Activated CD4-positive, alpha-beta T cell treated with anti-CD3 and anti-CD28 coated beads, Interleukin-2, amount 10 ng/mL, durations not matched to agents 7 days and 5 days (primary cell): ENCODE data around the gene PGAM5. TPM values are rescaled to one million over a fixed set of nuclear protein-coding genes. Genes with fewer than 3 reads are reported as not detected.

Source experiments
- CTCF ChIA-PET: fragments of 350-600 bp; sonication (Branson Sonifier 250); formaldehyde crosslinking; loops from one replicate; lab custom pipeline; 2021; ENCODE audit warnings: antibody characterized with exemption; lab: Charles Lee
- POLR2A ChIA-PET: fragments of 350-600 bp; sonication (Branson Sonifier 250); formaldehyde crosslinking; loops from one replicate; lab custom pipeline; 2021; ENCODE audit warnings: antibody characterized with exemption; lab: Charles Lee
- DNase-seq: peaks from one replicate; pipeline ENCODE4 v3.0.0-alpha.2; 2020
- H3K27ac Mint-ChIP-seq: one replicate; pipeline ENCODE4 v1.8.0; 2021; ENCODE audit warnings: mild to moderate bottlenecking, moderate library complexity, mixed read lengths
- H3K27me3 Mint-ChIP-seq: one replicate; pipeline ENCODE4 v1.8.0; 2021; ENCODE audit warnings: mixed read lengths
- H3K36me3 Mint-ChIP-seq: one replicate; pipeline ENCODE4 v1.8.0; 2021; ENCODE audit warnings: low read depth, mixed read lengths
- H3K4me1 Mint-ChIP-seq: one replicate; pipeline ENCODE4 v1.8.0; 2021; ENCODE audit warnings: mixed read lengths
- H3K4me3 Mint-ChIP-seq: one replicate; pipeline ENCODE4 v1.8.0; 2021; ENCODE audit warnings: mild to moderate bottlenecking, moderate library complexity, mixed read lengths
- H3K9me3 Mint-ChIP-seq: one replicate; pipeline ENCODE4 v1.8.0; 2021; ENCODE audit warnings: mixed read lengths
- total RNA-seq, 2 experiments: library from RNA; stranded (reverse); gene quantifications; one replicate each; pipeline ENCODE4 v1.2.3, GENCODE V29; 2021

The PGAM5 gene
- 10 to 100 TPM; 46.4 to 48.7 TPM for total RNA-seq

DNA sequence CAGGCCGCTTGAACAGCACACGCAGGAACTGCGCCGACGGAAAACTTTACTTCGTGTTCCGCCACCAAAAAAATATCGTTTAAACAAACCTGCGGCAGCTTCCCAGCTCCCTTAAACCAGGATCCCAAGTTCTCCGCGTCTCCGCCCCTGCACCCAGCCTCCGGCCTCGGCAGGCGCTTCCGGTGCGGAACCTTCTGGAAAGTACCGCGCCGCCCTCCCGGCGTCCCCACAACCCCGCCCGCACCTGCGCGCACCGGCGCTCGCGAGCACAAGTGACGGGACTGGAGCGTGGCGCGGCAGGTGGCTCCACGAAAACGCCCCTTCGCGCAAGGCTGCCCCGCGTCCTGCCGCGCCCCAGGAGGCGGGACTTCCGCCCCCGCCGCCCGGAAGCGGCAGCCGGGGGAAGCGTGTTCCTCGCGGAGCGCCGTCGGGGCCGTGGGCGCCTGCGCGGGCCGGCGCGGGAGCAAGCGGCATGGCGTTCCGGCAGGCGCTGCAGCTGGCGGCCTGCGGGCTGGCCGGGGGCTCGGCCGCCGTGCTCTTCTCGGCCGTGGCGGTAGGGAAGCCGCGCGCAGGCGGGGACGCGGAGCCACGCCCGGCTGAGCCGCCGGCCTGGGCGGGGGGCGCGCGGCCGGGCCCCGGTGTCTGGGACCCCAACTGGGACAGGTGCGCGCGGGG, at the start of gene PGAM5:
TSS of gene PGAM5 (plus strand) at position 438 of the 675 bp plus-strand sequence. CDS start at position 473, 35 bp downstream.
- peaks cover 25% of the 10 kb centered on the region for H3K4me1 Mint-ChIP-seq
- peak within 1 kb of the TSS; percentile 93 for H3K4me3 Mint-ChIP-seq
- CTCF ChIA-PET, result no interaction called here
- H3K27ac Mint-ChIP-seq, result peak within 1 kb of the TSS; percentile 92
- peak; percentile 92 for DNase-seq
- peaks cover 16% of the 10 kb centered on the region for H3K36me3 Mint-ChIP-seq
- no peaks in the 10 kb centered on the region for H3K27me3 Mint-ChIP-seq
- POLR2A ChIA-PET, result no interaction called here
- no peaks in the 10 kb centered on the region for H3K9me3 Mint-ChIP-seq

DNA sequence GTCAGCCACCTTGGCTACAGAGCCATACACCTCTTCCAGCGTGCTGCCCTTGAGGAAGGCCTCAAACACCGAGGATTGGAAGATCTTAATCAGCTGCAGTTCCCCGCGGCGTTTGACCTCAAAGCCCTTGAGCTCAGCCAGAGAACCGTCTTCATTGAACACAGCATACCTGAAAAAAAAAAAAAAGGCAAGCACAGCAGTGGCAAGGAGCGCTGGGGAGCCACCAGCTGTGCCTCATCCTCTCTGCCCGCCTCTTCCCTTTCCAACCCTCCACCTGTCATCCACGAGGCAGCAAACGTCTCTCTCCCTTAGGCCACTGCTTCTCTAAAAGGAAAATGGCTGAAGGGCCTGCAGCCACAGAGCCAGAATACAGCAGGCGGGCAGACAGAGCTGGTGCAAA, 49.6 kb upstream of the PGAM5 start:
- H3K9me3 Mint-ChIP-seq, result no peaks in the 10 kb centered on the region
- H3K27ac Mint-ChIP-seq, result peak overlapping the region; percentile 71
- no peak for DNase-seq
- ChIA-PET POLR2A (no interaction called here), CTCF (interaction anchor here (0.6 to 1.1 kb wide), 2 partner anchors 138 to 153 kb away, joined by 4 to 5 read pairs; no protein-coding TSS in a partner anchor)
- H3K4me3 Mint-ChIP-seq, result no peak overlapping the region
- H3K27me3 Mint-ChIP-seq, result no peaks in the 10 kb centered on the region
- H3K36me3 Mint-ChIP-seq, result peaks cover 78% of the 10 kb centered on the region
- H3K4me1 Mint-ChIP-seq, result peaks cover 57% of the 10 kb centered on the region

DNA sequence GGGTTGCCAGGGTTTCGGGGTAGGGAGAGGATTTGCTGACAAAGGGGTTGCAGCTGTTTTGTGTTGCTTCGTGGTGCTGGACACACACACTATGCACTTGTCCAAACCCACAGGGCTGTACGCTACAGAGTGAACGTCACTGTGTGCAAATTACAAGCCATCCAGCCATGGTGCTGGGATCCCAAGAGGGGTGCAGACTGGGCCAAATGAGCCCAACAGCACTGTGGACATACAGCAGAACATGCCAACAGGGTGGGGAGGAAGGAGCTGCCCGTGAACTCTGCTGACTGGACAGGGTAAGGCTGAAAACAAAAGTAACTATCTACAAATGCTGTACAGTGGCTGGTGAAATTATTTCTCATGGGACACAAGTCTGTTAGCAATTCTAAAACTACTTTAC, 48.7 kb upstream of the PGAM5 start:
- CTCF ChIA-PET, result interaction anchor here (0.5 to 1.1 kb wide), 2 partner anchors 137 to 595 kb away, joined by 4 to 5 read pairs; no protein-coding TSS in a partner anchor
- peaks cover 57% of the 10 kb centered on the region for H3K4me1 Mint-ChIP-seq
- POLR2A ChIA-PET, result no interaction called here
- H3K9me3 Mint-ChIP-seq, result no peaks in the 10 kb centered on the region
- no peaks in the 10 kb centered on the region for H3K27me3 Mint-ChIP-seq
- H3K27ac Mint-ChIP-seq, result peak overlapping the region; percentile 47
- no peak overlapping the region for H3K4me3 Mint-ChIP-seq
- no peak for DNase-seq
- H3K36me3 Mint-ChIP-seq, result peaks cover 82% of the 10 kb centered on the region

DNA sequence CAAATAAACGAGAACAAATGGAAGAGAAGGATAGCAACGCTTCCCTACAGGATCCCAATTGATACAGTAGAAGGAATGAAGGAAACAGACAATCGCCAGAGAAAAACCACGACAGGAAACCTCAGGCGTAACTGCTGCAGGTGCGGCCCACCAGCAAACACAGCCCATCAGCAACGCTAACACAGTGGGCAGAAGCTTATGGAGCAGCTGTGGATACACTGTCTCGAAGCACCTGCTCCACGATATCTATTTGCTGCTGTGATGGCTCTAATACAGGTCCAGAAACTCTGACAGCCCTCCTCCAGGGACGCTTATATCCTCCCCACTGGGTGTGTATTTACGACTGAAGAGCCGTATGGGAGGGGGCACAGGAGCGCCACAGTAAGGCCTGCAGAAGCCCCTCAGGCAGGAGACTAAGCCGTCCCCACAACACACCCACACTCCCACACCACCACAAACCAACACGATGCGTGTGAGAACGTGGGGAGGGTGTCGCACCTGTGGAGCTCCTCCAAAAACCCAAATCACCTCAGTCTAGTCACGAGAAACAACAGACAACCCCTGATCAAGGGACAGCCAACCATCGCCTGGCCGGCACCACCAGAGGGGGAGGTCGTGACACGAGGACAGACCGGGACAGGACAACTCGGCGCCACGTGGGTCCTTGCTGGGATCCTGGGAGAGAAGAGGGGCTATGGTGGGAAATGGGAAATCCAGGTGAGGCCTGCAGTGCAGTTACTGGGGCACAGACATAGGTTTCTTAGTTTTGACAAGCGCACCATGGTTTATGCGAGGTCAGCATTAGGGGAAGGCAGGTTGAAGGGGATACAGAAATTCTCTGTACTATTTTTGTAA, 47.5 kb upstream of the PGAM5 start:
- H3K36me3 Mint-ChIP-seq, result peaks cover 76% of the 10 kb centered on the region
- ChIA-PET CTCF (no interaction called here), POLR2A (no interaction called here)
- peaks cover 57% of the 10 kb centered on the region for H3K4me1 Mint-ChIP-seq
- no peak for DNase-seq
- no peaks in the 10 kb centered on the region for H3K27me3 Mint-ChIP-seq
- H3K27ac Mint-ChIP-seq, result peak overlapping the region; percentile 77
- no peak overlapping the region for H3K4me3 Mint-ChIP-seq
- H3K9me3 Mint-ChIP-seq, result no peaks in the 10 kb centered on the region

DNA sequence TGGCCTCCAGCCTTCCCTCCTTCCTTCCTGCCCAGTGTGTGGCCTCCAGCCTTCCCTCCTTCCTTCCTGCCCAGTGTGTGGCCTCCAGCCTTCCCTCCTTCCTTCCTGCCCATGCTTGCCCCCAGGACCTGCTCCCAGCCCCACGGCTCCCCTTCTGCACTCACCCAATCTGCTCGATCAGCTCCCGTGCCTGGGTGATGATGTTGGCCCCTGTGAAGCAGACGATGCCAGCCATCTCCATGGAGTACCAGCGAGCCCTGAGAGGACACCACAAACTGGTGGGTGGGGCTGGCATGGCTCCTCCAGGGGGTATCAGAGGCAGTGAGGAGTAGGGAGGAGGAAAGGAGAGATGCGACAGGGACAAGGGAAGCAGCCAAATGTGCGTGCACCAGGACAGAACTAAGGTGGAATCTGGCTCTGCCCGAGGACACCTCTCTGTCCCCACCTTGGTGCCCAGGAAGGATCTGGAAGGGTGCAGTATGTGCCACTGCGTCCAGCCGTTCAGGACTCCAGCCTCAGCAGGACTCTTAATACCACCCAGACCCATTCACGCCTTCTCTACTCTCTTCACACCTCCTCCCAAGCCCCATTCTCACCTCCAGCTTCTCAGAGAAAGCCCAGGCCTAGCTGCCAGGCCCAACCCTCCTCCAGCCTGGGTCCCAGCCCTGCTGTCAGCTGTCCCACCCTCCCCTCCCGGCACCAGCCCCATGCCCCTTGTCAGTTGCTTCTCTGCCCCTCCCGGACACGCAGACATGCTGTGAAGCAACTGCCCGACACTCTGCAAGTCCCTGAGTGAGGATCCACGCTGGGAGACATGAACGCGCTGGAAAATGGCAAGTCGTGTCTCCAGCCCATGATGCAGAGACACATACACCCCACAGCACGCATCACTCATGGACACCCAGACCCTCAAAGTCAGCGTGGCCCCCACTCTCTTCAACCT, 46.2 kb upstream of the PGAM5 start:
- peak overlapping the region; percentile 39 for H3K27ac Mint-ChIP-seq
- CTCF ChIA-PET, result interaction anchor here (1.0 kb wide), 1 partner anchor 30 kb away, joined by 3 read pairs; no protein-coding TSS in a partner anchor
- POLR2A ChIA-PET, result no interaction called here
- DNase-seq, result no peak
- H3K4me3 Mint-ChIP-seq, result no peak overlapping the region
- H3K36me3 Mint-ChIP-seq, result peaks cover 74% of the 10 kb centered on the region
- H3K27me3 Mint-ChIP-seq, result no peaks in the 10 kb centered on the region
- H3K9me3 Mint-ChIP-seq, result no peaks in the 10 kb centered on the region
- peaks cover 54% of the 10 kb centered on the region for H3K4me1 Mint-ChIP-seq

DNA sequence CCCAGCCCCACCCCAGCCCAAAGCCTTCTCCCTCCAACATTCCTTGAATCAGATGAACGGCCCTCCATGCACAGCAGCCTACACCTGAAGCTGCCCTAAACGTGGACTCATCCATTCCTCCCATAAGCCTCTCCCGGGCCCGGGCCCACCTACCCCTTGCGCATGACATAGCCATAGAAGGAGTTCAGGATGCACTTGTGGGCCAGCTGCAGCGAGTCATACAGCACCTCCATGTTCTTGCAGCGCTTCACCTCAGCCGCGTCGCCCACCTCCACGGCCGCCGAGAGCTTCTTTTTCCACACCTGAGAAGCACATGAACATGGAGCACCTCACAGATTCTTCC, 45.5 kb upstream of the PGAM5 start:
- Mint-ChIP-seq H3K9me3 (no peaks in the 10 kb centered on the region), H3K4me3 (no peak overlapping the region), H3K36me3 (peaks cover 74% of the 10 kb centered on the region), H3K4me1 (peaks cover 49% of the 10 kb centered on the region), H3K27ac (no peak overlapping the region), H3K27me3 (no peaks in the 10 kb centered on the region)
- no peak for DNase-seq
- CTCF ChIA-PET, result interaction anchor here (1.0 kb wide), 1 partner anchor 30 kb away, joined by 3 read pairs; no protein-coding TSS in a partner anchor
- POLR2A ChIA-PET, result no interaction called here

DNA sequence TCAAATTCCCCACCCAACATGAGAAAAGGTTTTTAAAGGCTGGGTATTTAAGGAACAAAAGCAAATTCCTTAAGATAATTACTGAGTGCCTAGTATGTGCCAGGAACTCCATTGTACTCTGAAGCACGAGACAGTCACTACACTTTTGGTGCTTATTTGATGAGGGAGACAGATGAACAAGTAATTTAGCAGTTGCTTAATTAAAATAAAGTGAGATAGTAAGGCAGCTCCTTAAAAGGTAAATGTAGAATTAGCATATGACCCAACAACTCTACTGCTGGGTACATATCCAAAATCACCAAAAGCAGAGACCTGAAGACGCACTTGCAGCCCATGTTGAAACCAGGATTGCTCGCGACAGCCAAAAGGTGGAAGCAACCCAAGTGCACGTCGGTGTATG, 44.8 kb upstream of the PGAM5 start:
- H3K9me3 Mint-ChIP-seq, result no peaks in the 10 kb centered on the region
- H3K4me1 Mint-ChIP-seq, result peaks cover 42% of the 10 kb centered on the region
- peaks cover 71% of the 10 kb centered on the region for H3K36me3 Mint-ChIP-seq
- POLR2A ChIA-PET, result no interaction called here
- no peak overlapping the region for H3K27ac Mint-ChIP-seq
- no peak overlapping the region for H3K4me3 Mint-ChIP-seq
- CTCF ChIA-PET, result no interaction called here
- no peak for DNase-seq
- H3K27me3 Mint-ChIP-seq, result no peaks in the 10 kb centered on the region

DNA sequence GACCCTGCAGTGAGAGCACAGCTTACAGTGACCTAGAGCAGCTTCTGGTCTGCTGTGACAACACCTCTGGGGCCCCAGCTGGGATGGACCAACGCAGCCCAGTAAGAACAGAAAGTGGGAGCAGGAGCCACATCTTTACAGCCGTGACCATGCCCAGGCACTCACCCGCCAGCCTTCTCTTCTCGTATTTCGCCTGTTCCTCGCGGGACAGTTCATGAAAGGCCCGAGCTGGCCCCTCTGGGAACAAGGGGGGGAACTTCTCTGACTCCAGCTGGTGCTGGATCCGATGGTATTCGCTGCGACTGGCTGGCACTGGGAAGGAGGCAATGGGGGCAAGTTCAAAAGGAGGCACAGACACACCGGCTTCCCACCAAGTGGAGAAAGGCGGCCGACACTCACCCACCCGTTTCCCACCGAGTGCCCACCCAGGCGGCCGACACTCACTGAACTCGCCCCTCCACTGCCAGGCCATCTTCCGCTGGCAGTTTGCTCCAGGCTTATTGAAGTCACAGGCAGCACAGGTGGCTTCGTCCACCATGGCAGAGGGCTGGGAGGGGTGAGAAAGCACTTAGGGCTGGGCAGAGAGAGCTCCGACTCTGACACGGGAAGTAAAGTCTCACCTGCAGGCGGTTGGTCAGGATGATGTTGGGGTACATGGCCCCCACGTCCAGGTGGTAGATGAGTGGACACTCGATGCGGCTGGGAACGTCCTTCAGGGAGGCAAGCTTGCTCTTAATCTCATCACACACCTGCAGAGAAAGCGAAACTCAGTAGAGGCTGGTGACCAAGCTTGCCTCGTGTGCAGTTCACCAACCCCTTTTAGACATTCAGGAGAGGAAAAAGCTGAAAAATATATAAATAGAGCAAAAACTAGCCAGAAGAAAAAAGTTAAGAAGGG, 42.2 kb upstream of the PGAM5 start:
- Mint-ChIP-seq H3K27ac (no peak overlapping the region), H3K27me3 (no peaks in the 10 kb centered on the region), H3K9me3 (no peaks in the 10 kb centered on the region), H3K36me3 (peaks cover 58% of the 10 kb centered on the region), H3K4me1 (peaks cover 26% of the 10 kb centered on the region), H3K4me3 (no peak overlapping the region)
- ChIA-PET POLR2A (no interaction called here), CTCF (no interaction called here)
- no peak for DNase-seq

DNA sequence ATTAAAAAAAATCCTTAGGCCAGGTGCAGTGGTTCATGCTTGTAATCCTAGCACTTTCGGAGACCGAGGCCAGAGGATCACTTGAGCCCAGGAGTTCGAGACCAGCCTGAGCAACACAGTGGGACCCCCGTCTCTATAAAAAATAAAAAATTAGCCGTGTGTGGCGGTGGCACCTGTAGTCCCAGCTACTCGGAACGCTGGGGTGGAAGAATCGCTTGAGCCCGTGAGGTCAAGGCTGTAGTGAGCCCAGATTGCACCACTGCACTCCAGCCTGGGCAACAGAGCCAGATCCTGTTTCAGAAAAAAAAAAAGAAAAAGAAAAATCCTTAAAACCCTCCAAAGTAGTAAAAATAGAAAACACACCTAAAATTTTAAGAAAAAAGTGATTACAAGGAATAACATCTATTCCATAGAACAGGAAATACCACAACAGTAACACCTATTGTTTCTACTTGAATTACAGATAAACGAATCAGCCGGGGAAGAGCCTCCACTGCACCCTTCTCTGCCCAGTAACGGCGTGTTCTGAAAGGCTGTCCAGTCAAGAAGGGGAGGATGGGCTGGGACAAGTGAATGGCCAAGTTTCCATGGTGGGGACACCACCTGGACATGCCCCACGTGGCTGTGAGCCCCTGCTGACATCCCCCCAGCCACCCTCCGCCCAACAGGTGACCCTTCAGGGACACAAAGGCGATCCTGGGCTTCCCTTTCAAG, 41.3 kb upstream of the PGAM5 start:
- Mint-ChIP-seq H3K4me3 (no peak overlapping the region), H3K36me3 (peaks cover 60% of the 10 kb centered on the region)
- POLR2A ChIA-PET, result no interaction called here

DNA sequence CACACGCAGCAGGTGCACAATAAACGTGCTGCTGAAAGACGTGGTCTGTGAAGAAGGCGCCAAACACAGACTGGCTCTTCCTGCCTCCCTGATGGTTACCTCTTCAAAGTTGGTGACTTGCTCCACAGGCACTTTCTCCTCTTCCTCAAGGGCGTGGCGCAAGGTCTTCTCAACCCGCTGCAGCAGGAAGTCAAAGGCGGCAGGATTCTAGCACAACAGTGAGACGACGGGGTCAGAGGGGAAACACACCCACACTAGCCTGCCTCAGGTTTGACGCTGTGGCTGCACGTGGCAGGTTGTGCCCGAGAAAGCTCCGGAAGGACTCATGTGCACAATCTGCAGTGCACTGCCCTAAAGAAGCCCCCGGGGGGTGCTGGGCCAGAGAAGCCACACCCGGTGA, 38.5 kb upstream of the PGAM5 start:
- peaks cover 64% of the 10 kb centered on the region for H3K36me3 Mint-ChIP-seq
- peak overlapping the region; percentile 73 for H3K27ac Mint-ChIP-seq
- no peaks in the 10 kb centered on the region for H3K9me3 Mint-ChIP-seq
- DNase-seq, result peak; percentile 45
- no peaks in the 10 kb centered on the region for H3K27me3 Mint-ChIP-seq
- no peak overlapping the region for H3K4me3 Mint-ChIP-seq
- POLR2A ChIA-PET, result no interaction called here
- H3K4me1 Mint-ChIP-seq, result peaks cover 10% of the 10 kb centered on the region
- CTCF ChIA-PET, result no interaction called here

More for the DNA sequence above, 41.3 kb upstream of the PGAM5 start:
- Mint-ChIP-seq H3K9me3 (no peaks in the 10 kb centered on the region), H3K27ac (no peak overlapping the region), H3K27me3 (no peaks in the 10 kb centered on the region), H3K4me1 (peaks cover 17% of the 10 kb centered on the region)
- no peak for DNase-seq
- CTCF ChIA-PET, result no interaction called here

DNA sequence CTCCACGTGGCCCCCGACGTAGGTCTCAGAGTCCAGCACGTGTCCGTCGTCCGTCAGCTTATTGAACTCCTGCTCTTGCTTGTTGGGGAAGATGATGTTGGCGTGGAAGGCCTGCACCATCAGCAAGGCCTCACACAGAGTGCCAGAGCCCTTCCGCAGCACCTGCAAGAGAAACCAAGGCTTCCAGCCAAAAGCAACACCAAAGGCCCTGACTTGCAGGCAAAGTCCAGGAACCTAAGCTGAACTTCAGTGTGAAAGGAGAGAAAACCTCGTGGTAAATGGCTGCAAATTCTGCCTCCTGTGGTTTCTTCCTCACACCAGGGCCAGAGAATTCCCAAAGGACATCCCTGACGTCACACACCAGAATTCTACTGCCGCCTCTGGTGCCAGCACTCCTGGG, 38.0 kb upstream of the PGAM5 start:
- ChIA-PET CTCF (no interaction called here), POLR2A (no interaction called here)
- no peaks in the 10 kb centered on the region for H3K9me3 Mint-ChIP-seq
- peaks cover 10% of the 10 kb centered on the region for H3K4me1 Mint-ChIP-seq
- peaks cover 65% of the 10 kb centered on the region for H3K36me3 Mint-ChIP-seq
- no peak overlapping the region for H3K4me3 Mint-ChIP-seq
- H3K27ac Mint-ChIP-seq, result no peak overlapping the region
- no peak for DNase-seq
- no peaks in the 10 kb centered on the region for H3K27me3 Mint-ChIP-seq
